GM19397 (cell line): ENCODE measurements around the gene RBM19.
"Not testable (repeated sequence)": the region's sequence is repeated elsewhere in the genome, so short reads cannot be mapped to it uniquely, and the experiment has no call there.

Experiments
- ATAC-seq: cut with Tn5 transposase; IDR thresholded peaks from one replicate; pipeline ENCODE4 v1.9.1; 2021; ENCODE audit warnings: mild to moderate bottlenecking, moderate library complexity; ENCODE audit not compliant: unreplicated experiment

Gene RBM19, protein sequence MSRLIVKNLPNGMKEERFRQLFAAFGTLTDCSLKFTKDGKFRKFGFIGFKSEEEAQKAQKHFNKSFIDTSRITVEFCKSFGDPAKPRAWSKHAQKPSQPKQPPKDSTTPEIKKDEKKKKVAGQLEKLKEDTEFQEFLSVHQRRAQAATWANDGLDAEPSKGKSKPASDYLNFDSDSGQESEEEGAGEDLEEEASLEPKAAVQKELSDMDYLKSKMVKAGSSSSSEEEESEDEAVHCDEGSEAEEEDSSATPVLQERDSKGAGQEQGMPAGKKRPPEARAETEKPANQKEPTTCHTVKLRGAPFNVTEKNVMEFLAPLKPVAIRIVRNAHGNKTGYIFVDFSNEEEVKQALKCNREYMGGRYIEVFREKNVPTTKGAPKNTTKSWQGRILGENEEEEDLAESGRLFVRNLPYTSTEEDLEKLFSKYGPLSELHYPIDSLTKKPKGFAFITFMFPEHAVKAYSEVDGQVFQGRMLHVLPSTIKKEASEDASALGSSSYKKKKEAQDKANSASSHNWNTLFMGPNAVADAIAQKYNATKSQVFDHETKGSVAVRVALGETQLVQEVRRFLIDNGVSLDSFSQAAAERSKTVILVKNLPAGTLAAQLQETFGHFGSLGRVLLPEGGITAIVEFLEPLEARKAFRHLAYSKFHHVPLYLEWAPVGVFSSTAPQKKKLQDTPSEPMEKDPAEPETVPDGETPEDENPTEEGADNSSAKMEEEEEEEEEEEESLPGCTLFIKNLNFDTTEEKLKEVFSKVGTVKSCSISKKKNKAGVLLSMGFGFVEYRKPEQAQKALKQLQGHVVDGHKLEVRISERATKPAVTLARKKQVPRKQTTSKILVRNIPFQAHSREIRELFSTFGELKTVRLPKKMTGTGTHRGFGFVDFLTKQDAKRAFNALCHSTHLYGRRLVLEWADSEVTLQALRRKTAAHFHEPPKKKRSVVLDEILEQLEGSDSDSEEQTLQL

DNA sequence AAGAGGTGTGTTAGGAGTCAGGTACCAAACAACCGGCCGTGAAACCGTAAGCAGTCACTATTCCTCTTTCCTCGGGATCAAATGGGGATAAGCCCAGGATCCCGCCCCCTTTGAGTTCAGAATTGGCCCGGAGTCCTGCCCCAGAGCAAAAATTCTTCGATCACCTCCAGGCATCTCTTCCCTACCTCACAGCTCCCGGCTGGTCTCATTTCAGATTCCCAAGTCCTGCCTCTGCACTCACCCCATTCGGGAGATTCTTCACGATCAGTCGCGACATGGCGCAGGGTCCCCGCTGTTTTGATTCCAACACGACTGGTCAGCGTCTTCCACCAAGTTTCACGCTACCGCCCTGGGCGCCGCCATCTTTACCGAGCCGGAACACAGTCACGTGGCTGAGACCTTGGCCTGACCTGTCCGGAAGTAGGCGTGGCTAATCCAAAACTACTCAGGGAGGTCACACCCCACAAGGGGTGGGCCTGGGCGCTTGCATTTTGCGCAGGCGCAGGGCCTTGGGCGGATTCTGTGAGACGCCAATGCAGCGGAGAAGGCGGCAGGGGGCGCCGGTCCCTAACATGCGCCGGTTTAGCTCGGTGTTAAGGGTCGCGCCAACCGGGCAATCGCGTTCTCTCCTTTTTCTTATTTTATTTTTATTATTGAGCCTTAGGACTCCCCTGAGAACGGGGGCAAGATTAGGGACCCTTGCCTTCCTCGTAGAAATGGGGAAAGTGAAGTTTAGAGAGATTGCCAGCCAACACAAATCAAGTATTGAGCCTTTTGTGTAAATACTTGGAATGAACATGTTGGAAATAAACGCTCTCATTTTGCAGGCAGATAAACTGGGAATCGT is at the start of gene RBM19:
Gene RBM19, minus strand, starts transcription at position 375 of the 847 bp plus-strand sequence. Its CDS starts 98 bp downstream, at position 277.
- peak; percentile 97 for ATAC-seq

- ATAC-seq, result no peak
These were observed 49.7 kb upstream of the RBM19 start for GRCh38 chr12:114015851-114016250.

- no peak for ATAC-seq
These were observed 47.6 kb upstream of the RBM19 start for GRCh38 chr12:114013575-114014345.

GRCh38 chr12:114012744-114013431 is 46.8 kb upstream of the RBM19 start:
- no peak for ATAC-seq

DNA sequence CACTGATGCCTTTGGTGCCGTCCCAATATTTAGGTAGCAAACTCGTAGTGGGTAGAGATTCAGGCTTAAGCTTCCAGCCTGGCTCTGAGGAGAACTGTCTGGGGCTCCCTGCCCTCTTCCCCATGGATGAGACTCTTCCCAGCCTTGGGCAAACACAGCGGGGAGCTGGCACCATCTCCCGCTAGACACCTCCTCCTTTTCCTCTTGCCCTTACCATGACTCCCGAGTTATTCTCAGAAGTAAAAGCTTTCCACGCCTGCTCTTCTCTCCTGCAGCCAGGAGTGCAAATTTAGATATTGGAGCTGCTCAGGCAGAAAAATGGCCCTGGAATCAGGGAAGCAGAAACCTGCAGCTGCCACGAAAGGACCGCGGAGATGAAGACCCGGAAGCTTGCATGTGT is 45.6 kb upstream of the RBM19 start:
- no peak for ATAC-seq

DNA sequence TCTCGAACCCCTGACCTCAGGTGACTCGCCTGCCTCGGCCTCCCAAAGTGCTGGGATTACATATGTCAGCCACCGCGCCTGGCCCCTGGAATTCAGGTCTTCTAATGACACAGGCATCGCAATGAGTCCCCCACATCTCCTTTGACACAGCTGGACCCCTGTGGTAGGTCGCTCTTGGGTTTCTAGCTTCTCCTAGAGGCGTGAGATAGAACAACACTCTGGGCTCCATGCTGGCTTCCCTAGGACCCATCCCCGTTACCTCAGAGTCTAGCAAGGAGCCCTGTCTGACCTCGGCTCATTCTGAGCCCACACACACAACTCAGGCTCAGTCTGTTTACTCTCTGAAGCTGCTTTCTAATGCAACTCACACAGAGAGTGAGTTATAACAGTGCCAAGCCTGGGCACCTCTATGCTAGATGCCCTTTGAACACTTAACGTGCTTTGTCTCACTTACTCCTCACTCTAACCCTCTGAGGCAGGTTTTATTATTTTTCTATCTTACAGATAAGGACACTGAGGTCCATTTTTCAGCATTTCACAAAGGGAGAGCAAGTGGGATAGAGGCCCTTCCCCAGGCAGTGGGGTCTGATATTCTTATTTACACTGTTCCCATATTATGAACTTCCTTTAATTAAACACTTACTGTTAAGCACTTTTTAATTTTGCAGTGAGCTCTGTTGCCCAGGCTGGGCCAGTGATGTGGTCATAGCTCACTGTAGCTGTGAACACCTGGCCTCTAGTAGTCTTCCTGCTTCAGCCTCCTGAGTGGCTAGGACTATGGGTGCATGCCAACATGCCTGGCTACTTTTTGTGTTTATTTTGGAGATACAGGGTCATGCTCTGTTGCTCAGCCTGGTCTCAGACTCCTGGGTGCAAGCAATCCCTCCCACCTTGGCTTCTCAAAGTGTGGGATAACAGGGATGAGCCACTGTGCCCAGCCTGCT is 40.6 kb upstream of the RBM19 start:
- ATAC-seq, result no peak

- ATAC-seq, result no peak
These were observed 38.3 kb upstream of the RBM19 start for GRCh38 chr12:114004402-114004801.

DNA sequence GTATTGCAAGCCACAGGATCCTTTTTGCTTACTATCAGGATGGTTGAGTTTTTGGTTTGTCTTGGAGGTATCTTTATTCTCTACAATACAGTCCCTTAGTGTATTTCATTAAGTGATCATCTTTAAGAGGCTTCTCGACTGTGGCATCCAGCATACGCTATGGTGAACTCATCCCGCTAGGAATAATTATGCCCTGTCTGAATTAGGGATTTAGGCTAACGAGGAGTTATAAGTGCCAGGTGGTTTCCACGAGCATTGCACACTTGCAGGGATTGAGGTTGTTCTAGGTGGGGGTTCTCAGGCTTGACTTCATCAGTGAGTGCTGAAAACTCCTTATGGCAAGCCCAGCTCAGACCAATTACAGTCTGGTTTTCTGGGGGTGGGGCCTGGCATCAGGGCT is 37.2 kb upstream of the RBM19 start:
- no peak for ATAC-seq

- ATAC-seq, result no peak
These were observed 35.6 kb upstream of the RBM19 start for GRCh38 chr12:114001511-114002340.

DNA sequence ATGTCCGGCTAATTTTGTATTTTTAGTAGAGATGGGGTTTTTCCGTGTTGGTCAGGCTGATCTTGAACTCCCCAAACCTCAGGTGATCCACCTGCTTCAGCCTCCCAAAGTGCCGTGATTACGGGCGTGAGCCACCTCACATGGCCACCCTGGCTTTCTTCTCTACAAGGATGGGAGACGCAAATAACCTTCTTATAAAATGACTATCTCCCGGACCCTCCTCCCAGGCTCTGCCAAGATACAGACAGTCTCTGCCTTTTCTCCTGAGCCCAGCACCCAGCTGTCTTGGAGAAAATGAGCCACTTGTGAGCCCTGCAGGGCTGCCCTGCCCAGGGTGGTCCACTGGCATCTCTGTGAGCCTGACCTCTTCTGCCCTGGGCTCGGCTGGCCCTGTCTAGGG is 34.7 kb upstream of the RBM19 start:
- ATAC-seq, result no peak

GRCh38 chr12:114000261-114000660 is 34.1 kb upstream of the RBM19 start:
- ATAC-seq, result not testable (repeated sequence)

DNA sequence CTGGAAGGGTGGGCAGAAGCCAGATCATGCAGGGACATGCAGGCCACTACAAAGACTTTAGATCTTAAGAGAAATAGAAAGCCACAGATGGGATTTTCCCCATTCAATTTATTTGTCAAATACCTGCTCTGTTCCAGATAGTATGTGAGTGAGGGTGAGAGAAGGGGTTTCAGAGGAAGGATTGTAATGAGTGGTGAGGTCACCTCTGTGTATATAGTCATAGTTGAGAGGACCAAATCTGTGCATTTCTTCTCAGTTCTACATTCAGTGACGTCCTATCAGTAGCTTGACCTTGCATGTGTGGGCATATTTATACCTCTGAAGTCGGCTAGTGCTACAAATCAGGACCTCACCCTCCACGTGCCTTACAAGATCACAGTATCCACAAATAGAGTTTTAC is 31.2 kb upstream of the RBM19 start:
- ATAC-seq, result no peak

GRCh38 chr12:113996026-113996425 is 29.9 kb upstream of the RBM19 start:
- no peak for ATAC-seq

- ATAC-seq, result no peak
These were observed 27.9 kb upstream of the RBM19 start for GRCh38 chr12:113994051-113994450.

DNA sequence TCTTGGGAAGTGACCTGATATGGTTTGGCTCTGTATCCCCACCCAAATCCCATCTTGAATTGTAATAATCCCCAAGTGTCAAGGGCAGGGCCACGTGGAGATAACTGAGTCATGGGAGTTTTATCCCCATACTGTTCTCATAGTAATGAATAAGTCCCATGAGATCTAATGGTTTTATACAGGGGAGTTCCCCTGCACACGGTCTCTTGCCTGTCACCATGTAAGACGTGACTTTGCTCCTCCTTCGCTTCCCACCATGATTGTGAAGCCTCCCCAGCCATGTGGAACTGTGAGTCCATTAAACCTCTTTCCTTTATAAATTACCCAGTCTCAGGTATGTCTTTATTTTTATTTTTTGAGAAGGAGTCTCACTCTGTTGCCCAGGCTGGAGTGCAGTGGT is 26.6 kb upstream of the RBM19 start:
- not testable (repeated sequence) for ATAC-seq

DNA sequence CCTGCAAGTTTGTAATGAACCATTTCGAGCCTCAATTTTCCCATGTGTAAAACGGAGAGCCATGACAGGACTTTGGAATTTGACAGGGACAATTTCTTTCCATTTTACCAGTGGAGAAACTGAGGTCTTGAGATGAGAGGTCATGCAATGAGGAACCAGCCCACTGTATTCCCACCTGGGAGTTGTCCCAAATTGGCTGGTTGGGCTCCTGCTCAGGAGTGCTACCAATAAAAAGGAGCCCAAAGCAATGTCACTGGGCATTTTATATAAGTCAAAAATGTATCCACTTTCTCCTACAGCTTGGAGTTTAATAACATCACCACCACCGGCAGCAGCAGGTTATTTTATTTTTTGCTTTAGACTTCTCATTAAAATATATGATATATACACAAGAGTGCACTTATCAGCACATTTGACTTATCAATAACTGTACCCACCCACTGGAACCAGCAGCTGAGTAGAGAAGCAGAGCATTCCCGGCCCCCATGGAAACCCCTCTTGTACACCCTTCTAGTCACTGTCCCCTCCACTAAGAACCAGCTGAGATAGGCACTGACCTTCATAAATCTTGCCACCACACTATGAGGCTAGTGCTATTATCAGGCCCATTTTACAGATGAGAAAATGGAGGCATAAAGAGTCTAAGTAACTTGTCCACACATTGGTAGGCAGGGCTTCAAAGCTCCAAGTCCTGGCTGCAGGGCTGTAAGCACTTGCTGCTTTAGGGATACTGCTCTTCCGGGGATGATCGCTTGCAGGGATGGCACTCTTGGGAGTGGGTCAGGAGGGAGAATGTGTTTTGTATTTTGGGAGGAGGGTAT is 25.3 kb upstream of the RBM19 start:
- ATAC-seq, result no peak
